GM21825 (cell line): ENCODE measurements around the gene ISL2.

Source experiments
- ATAC-seq: cut with Tn5 transposase; IDR thresholded peaks from one replicate; pipeline ENCODE4 v1.9.1; 2021; ENCODE audit warnings: mild to moderate bottlenecking, moderate library complexity; ENCODE audit not compliant: unreplicated experiment

ISL2 gene

DNA sequence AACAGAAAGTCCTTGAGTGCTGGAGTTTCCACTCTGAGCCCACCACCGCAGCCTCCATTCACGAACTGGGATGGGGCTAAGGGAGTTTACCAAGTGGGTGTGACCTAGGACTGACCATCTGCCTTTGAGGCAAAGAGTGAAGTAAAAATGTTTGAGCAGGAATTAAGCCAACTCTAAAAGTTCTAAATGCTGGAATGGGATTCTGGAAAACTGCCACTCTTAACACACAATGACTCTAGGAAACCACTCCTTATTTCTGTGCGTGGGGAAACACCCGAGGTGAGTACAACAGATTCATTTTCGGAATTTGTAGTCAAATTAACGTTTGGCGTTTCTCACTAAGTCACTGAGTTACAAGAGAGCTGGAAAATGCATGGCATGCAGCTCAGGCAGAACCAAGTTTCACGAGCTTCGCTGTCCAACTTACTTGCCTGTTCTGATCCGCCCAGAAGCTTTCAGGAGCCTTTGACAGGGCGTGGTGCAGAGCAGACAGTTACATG is 31.6 kb downstream of the ISL2 start:
- ATAC-seq = no peak

DNA sequence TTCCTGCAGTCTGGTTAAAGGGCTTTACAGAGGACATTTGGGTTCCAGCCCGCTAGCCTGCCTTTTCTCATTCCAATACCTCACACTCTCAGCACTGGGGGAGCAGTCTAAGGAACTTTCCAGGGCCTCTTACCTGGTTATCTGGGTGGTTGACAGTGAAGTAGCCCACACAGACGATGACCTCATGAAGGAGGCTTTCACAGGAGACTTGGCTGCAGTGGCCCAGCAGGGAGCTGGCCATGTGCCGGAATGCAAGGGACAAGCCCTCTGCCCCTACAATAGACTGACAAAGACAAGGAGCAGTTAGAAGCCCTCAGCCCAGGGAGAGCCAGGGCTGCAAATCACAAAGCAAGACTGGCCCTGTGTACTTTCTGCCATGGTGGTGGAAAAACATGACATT is 39.5 kb downstream of the ISL2 start:
- ATAC-seq = no peak

DNA sequence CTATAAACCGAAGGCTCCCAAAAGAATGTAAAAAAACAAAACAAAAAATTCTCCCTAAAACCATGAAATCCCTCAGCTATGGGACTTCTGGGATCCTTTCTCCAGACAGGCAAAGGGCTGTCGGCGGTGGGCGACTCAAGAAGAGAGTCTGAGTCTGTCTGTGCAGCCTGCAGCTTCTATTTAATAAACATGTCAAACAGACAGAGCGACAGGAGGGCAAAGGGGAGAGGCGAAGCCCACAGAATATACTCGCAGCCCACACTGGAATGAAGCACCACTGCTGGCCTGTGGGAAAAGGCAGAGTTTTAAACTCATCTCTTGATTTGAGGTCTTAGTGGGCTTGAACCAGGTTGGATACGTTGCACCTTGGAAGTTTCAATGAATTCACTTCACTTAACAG is 40.2 kb downstream of the ISL2 start:
- ATAC-seq = no peak

DNA sequence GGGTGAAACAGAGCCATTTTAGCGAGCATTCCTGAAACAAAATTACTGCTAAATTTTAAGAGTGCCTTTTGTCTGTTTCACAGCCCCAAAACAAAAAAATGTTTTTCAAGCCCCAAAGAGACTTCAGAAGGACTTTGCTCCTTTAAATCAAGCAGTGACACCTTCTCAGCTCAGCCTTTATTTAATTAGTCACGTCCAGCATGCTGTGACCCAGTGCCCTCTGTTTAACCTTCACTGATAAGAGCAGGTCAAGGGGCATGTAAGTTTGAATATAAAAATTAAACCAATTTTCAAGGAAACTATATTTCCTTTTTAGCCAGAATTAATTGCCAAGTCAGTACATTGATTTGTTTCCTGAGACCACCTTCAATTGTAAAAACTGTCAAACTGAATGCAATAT is 40.6 kb downstream of the ISL2 start:
- no peak for ATAC-seq

DNA sequence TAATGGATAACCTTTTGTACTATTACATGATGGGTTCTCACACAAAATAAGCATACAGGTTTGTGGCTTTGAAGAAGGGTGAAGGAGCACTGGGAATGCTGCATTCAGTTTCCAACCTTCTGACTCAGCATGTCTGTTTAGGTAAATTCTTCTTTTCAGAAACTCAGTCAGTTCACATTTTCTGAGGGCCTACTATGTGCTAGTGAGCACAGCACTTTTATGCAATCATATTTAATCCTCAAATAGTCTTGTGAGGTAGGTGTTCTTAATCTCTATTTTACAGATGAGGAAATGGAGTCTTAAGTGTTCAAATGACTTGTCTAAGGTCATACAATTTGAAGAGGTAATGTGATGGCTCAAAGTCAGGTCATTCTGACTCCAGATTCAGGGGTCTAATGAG is 41.2 kb downstream of the ISL2 start:
- no peak for ATAC-seq

DNA sequence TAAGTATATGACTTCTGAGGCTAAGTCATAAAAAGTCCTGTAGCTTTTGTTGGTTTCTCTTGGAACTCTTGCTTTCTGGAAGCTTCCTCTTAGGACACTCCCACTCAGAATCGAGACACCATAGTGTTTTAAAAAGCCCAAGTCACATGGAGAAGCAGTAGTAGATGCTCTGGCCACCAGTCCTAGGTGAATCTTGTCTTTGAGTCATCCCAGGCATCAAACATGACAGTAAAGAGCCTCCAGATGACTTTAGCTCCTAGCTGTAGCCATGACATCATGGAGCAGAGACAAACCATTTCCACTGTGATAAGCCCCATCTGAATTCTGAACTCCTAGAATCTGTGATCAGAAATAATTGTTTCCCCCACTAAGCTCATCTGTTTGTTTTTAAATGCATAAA is 42.1 kb downstream of the ISL2 start:
- no peak for ATAC-seq

DNA sequence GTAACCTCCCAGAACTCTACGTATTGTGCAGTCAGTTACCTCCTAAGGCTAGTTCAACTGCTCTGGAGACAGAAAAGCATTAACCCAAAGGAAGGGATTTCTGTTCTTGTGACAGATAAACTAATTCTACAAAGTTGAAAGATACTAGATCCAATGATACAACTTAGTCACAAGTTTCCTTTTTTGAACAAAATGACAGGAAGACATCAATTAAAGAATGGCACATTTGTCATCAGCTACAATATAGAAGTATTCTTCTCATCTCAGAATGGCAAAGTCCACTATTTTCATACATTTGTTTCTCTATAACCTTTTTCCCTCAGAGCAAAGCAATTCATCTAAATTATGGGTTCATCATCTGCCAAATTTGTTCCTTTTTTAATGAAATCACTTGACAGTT is 43.7 kb downstream of the ISL2 start:
- no peak for ATAC-seq

DNA sequence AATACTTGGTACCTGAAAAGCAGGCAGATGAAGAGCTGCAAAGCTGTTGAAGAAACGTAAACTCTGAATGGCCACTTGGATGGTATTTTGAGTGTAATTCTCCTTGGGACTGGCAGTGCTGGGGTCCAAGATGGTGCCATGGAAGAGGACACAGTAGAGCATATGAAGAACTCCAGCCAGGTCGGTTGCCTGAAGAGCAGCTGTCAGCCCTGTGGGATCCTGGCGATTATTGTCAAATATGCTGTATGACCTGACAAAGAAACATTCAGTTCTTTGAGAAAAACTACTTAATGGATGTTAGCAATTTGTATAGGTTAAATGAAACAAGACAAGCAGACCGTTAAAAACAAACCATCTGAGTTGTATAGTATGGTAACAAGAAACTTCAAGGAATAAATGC is 44.8 kb downstream of the ISL2 start:
- ATAC-seq = no peak

DNA sequence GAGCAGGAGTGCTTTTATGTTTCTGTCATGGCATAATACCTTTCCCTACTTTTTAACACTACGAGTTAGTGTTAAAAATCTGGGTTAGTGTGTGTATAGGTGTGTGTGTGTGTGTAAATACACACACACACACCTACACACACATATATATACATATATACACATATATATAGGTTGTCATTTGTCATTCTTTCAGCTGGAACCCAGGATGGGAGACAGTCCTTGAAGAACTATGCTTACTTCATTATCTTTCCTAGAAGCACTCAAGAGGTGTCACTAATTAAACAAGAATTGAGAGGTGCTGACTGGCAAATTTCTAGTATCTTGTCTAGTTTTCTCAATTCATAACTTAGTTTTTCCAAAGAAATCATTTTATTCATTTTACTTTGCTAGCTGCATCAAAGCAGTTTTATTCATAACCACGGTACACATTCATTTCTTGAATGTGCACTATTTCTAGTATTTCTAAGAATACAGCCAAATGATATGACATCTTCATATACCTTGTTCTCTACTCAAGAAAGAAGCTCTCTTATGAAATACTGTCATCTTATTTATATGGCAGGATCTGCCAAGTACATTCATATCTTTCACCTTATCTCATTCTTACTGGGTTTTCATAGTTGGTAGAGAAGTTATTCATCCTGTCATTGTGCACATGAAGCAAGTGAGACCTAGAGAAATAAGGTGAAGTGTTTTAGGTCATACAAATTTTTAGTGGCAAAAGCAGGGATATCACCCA is 46.6 kb downstream of the ISL2 start:
- no peak for ATAC-seq

DNA sequence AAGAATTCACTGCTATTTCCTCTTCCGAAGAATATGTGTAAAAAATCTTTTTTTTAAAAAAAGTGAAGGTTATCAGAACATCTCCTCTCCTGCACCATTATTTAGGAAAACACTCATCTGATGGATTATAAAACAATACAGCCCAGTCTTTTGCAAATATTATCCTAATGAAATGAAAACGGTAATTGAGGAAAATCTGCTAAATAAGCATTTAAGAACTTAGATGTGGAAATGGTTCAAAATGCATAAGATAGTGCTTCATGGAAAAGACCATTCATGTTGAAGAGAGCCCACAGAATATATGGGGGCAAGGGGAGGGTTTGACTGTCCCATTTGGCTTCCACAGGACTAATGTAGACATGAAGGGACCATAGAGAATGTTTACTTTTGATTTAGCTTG is 47.8 kb downstream of the ISL2 start:
- ATAC-seq = no peak

DNA sequence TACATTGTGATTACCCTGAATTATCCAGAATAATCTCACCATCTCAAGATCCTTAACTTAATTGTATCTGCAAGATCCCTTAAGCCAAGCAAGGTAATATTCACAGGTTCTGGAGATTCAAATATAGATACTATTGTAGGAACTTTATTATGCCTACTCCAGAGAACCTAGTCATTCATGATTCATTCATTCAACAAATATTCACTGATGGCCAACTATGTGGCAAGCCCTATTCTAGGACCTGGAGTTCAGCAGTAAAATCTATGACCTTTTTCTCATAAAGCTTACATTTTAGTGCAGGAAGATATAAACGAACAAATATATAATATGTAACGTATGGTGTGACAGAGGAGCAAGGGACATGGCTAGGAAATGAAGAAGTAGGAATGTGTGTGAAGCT is 49.6 kb downstream of the ISL2 start:
- ATAC-seq = no peak

DNA sequence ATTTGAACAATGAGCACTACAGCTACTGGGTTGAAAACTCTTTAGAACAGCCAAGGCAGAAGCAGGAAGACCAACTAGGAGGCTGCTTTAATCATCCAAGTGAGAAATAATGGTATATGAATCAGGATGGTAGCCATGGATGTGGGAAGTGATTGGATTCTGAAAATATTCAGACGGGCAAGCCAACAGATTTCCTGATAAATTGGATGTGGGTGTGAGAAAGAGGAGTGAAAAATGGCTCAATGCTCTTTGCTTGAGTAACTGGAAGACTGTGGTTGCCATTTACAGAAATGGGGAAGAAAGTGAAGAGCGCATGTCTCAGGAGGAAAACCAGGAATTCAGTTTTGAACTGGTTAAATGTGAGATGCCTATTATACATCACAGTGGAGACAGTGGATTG is 50.4 kb downstream of the ISL2 start:
- ATAC-seq = no peak

DNA sequence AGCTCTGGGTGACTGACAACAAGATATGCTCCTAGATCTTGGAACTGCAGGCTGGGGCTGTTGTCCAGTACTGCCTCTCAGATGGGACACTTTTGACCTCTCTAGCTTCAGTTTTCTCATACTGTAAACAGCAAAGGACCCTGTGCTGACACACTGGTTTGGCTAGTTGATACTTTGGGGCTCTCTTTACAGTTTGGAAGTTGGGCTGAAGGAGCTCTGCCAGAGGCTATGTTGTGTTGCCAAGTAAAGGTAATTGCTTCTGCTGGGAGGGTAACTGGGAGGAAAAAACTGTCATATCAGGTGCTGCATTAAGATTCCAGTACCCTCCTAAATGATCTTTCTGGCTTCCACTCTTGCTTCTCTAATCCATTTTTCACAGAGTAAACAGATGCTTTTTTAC is 54.0 kb downstream of the ISL2 start:
- no peak for ATAC-seq

DNA sequence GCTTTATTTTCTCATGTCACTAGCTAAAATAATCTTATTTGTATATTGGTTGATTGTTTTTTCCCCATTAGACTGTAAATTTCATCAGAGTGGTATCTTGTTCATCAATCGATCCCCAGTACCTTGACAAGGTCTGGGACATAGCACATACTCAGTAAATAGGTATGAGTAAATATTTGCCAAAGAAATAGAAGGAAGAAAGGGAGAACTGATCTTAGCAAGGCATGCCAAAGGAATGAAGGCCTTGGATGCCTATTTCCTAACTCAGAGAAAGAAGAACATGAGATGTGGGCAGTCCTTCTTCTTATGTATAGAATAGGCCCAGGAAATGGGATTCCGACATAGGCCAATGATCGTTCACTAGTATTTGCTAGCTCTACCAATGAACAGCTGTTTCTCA is 54.7 kb downstream of the ISL2 start:
- no peak for ATAC-seq

DNA sequence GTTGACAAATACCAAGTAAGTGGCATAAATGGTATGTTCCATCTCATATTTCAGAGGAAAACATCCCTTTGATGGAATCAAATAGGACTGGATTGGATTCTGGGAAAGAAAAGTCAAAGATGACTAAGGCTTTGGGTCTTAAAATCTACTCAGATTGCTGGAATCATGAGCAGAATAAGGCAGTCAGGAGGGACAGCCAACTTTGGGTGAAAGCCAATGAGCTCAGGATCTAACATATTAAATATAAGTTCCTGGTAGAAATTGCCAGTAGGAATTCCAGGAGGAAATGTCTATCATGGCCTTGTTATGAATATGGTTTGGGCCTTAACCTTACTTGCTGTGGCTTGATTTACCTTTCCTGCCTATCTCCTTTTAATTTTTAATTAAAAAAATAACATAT is 55.3 kb downstream of the ISL2 start:
- no peak for ATAC-seq
